ENCODE results near the gene RUSC1. TPM values are rescaled to one million over a fixed set of nuclear protein-coding genes. Genes with fewer than 3 reads are reported as not detected.

Gene RUSC1
- total RNA-seq, 2 donors from 2014 or later = 20.2 to 23.9 TPM

DNA sequence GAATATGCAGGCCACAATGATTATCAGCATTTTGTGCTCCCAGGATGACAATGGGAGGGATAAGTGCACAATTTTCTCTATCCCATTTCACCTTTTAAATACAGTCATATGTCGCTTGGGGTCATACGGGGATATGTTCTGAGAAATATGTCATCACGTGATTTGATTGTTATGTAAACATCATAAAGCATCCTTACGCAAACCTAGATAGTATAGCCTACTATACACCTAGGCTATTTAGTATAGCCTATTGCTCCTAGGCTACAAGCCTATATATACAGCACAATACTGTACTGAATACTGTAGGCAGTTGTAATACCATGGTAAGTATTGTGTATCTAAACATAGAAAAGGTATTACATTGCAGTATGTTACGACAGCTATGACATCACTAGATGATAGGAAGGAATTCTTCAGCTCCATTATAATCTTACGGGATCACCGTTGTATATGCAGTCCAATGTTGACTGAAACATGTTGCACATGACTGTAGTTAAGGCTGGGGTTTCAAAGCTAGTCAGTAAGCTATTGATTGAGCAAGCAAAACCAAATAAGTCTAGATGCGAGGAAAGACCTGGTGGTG, 18.9 kb downstream of the RUSC1 start:
- H3K27ac ChIP-seq = no peak overlapping the region
- TF ChIP-seq, protein P1, sequence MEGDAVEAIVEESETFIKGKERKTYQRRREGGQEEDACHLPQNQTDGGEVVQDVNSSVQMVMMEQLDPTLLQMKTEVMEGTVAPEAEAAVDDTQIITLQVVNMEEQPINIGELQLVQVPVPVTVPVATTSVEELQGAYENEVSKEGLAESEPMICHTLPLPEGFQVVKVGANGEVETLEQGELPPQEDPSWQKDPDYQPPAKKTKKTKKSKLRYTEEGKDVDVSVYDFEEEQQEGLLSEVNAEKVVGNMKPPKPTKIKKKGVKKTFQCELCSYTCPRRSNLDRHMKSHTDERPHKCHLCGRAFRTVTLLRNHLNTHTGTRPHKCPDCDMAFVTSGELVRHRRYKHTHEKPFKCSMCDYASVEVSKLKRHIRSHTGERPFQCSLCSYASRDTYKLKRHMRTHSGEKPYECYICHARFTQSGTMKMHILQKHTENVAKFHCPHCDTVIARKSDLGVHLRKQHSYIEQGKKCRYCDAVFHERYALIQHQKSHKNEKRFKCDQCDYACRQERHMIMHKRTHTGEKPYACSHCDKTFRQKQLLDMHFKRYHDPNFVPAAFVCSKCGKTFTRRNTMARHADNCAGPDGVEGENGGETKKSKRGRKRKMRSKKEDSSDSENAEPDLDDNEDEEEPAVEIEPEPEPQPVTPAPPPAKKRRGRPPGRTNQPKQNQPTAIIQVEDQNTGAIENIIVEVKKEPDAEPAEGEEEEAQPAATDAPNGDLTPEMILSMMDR (IDR thresholded peaks at IDR 0.05) = no peak
- H3K9me3 ChIP-seq = no peaks in the 10 kb centered on the region
- H3K27me3 ChIP-seq = no peaks in the 10 kb centered on the region
- H3K4me3 ChIP-seq = no peak overlapping the region
- no peak for DNase-seq (ENCODE audit: low spot score)
- no peaks in the 10 kb centered on the region for H3K4me1 ChIP-seq
- peaks cover 77% of the 10 kb centered on the region for H3K36me3 ChIP-seq

DNA sequence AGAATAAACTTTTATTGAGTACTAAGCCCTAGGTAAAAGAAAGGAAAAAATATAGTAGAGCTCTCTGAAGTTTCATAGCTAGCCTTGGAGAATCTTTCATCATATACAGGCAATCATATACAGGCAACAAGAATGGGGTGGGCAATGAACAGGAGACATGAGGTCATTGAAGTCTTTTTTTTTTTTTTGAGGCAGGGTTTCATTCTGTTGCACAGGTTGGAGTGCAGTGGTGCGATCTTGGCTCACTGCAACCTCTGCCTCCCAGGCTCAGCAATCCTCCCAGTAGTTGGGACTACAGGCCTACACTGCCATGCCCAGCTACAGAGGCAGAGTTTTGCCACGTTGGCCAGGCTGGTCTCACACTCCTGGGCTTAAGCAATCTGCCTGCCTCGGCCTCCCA, 22.1 kb downstream of the RUSC1 start:
- H3K36me3 ChIP-seq = peaks cover 92% of the 10 kb centered on the region
- TF ChIP-seq, protein P1 (IDR thresholded peaks at IDR 0.05) = no peak
- no peaks in the 10 kb centered on the region for H3K4me1 ChIP-seq
- H3K27ac ChIP-seq = no peak overlapping the region
- H3K4me3 ChIP-seq = no peak overlapping the region
- no peaks in the 10 kb centered on the region for H3K9me3 ChIP-seq
- DNase-seq (ENCODE audit: low spot score) = no peak
- no peaks in the 10 kb centered on the region for H3K27me3 ChIP-seq

DNA sequence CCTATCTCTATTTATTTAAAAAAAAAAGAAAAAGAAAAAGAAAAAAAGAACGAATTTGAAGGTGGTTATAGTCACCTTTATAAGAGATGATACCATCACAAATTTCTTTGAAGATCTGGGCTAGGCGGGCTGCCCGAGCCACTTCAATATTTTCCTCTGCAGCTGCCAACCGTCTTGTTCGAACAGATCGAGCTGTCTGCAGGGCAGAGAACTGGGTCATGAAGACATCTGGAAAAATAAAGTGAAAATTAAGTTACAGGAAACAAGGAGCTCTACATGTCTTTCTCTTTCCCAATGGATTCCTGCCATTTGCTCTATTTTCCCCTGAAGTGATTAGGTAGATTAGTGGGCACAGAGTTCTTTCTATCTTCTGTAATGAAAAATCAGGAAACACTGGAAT, 31.9 kb downstream of the RUSC1 start:
- no peak for DNase-seq (ENCODE audit: low spot score)
- H3K4me3 ChIP-seq = no peak overlapping the region
- H3K4me1 ChIP-seq = no peaks in the 10 kb centered on the region
- H3K36me3 ChIP-seq = peaks cover 94% of the 10 kb centered on the region
- H3K27ac ChIP-seq = no peak overlapping the region
- H3K9me3 ChIP-seq = no peaks in the 10 kb centered on the region
- H3K27me3 ChIP-seq = no peaks in the 10 kb centered on the region
- TF ChIP-seq, protein P1 (IDR thresholded peaks at IDR 0.05) = no peak

DNA sequence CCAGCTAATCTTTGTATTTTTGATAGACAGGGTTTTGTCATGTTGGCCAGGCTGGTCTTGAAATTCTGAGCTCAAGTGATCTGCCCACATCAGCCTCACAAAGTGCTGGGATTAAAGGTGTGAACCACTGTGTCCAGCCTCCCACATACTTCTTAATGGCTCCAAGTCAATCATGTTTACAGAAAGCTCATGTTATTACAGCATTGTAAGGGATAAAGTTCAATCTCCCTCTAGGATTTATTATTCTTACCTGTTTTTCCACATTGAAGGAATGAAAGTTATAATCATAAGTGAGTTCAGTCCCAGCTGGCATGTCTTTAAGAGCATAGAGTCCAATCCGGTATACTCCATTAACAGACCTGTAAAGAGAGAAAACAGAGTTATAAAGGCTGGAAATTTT, 39.4 kb downstream of the RUSC1 start:
- no peaks in the 10 kb centered on the region for H3K4me1 ChIP-seq
- no peak overlapping the region for H3K4me3 ChIP-seq
- no peak overlapping the region for H3K27ac ChIP-seq
- TF ChIP-seq, protein P1 (IDR thresholded peaks at IDR 0.05) = no peak
- no peaks in the 10 kb centered on the region for H3K27me3 ChIP-seq
- peaks cover 66% of the 10 kb centered on the region for H3K36me3 ChIP-seq
- no peak for DNase-seq (ENCODE audit: low spot score)
- H3K9me3 ChIP-seq = no peaks in the 10 kb centered on the region

DNA sequence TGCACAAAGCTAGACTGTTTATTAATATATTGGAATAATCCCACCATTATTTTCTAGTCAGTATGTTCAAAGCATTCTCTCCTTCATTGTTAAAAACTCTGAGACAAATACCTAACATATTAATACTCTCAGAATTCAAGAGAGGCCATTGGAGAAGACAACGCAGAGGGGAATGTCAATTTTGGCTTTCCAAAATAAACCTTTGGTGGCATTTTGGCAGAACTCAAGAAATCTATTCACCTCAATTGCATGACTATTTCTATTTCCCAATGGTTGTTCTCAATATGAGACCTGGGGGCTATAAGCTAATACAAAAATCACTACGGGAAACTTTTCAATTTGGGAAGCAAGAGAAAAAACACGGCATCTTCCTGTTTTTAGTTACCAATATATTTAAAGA, 58.5 kb downstream of the RUSC1 start:
- Histone ChIP-seq H3K27me3 (no peaks in the 10 kb centered on the region), H3K27ac (peak overlapping the region in 1 of 2 donors; percentile 68), H3K4me1 (peaks cover 0 to 13% of the 10 kb centered on the region in 2 donors), H3K4me3 (no peak overlapping the region), H3K9me3 (no peaks in the 10 kb centered on the region), H3K36me3 (peaks cover 43% of the 10 kb centered on the region)
- TF ChIP-seq, protein P1 (IDR thresholded peaks at IDR 0.05) = no peak
- no peak for DNase-seq (ENCODE audit: low spot score)

DNA sequence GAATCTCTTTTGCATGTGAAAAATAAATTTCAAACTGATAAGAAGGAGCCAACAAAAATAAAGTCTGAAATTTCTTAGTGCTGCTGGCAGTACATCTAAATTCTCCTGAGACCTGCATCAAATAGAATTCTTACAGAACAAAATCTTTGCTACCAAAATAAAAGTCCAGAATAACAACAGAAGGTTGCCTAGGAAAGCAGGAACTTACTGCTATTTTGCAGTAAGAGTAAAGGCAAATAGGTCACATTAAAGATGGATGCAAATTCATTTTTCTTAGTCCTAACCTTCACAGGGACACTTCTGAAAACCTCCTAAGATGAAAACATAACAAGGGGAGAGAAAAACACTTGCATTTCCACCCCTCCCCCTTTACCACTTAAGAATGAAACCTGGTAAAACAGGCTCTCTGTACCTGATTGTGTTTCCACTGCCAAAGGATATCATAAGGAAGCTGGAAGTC, 59.0 kb downstream of the RUSC1 start:
- no peak overlapping the region for H3K4me3 ChIP-seq
- H3K4me1 ChIP-seq = peaks cover 0 to 13% of the 10 kb centered on the region in 2 donors
- no peaks in the 10 kb centered on the region for H3K27me3 ChIP-seq
- TF ChIP-seq, protein P1 (IDR thresholded peaks at IDR 0.05) = no peak
- peaks cover 38% of the 10 kb centered on the region for H3K36me3 ChIP-seq
- H3K9me3 ChIP-seq = no peaks in the 10 kb centered on the region
- peak overlapping the region; percentile 39 to 68 for H3K27ac ChIP-seq
- DNase-seq (ENCODE audit: low spot score) = no peak

Measured in right atrium auricular region (tissue), 2 donors.